Gastrocnemius medialis (tissue), 4 donors: ENCODE results near the gene GMCL1. TPM values are rescaled to one million over a fixed set of nuclear protein-coding genes. Genes with fewer than 3 reads are reported as not detected.
A peak's percentile ranks its signal among the peaks of the same experiment; 100 is the strongest.

ENCODE experiments used
- ATAC-seq, 2 donors: fragments of 150-250 bp; one replicate each; pipeline ENCODE4 v1.9.1; 2016
- DNase-seq, 2 donors: peaks; one replicate each; pipeline ENCODE4 v3.0.0-alpha.2; 2019
- H3K27ac ChIP-seq, 4 donors: fragments of 200-600 bp; sonication (generic); 1 replicate in 1 of 4; 2 replicates in 3 of 4; pipeline ENCODE4 v1.5.1; 2016 to 2018; ENCODE audit warnings: mild to moderate bottlenecking in 2 of 4, moderate library complexity in 1 of 4
- H3K27me3 ChIP-seq, 3 donors: fragments of 200-600 bp; sonication (generic) in 2 of 3; 1 replicate in 1 of 3; 2 replicates in 2 of 3; pipeline versions ENCODE4 v1.5.1 to v1.6.0; 2016 to 2019; ENCODE audit warnings: mild to moderate bottlenecking in 1 of 3, moderate library complexity in 1 of 3
- H3K36me3 ChIP-seq, 2 donors: fragments of 200-600 bp; sonication (generic) in 1 of 2; one replicate each; pipeline ENCODE4 v1.5.1; 2017 to 2018
- H3K4me1 ChIP-seq, 2 donors: fragments of 200-600 bp; sonication (generic) in 1 of 2; one replicate each; pipeline ENCODE4 v1.5.1; 2016 to 2017; ENCODE audit warnings: mild to moderate bottlenecking in 2 of 2
- H3K4me3 ChIP-seq, 4 donors: fragments of 200-600 bp; sonication (generic) in 3 of 4; 1 replicate in 1 of 4; 2 replicates in 3 of 4; pipeline ENCODE4 v1.5.1; 2016 to 2019; ENCODE audit warnings: mild to moderate bottlenecking in 2 of 4
- H3K9me3 ChIP-seq, 3 donors: fragments of 200-600 bp; sonication (generic) in 2 of 3; 1 replicate in 1 of 3; 2 replicates in 2 of 3; pipeline ENCODE4 v1.5.1; 2016 to 2019
- POLR2A ChIP-seq, 2 donors: fragments of 450-650 bp; IDR thresholded peaks; one replicate each; pipeline ENCODE4 v1.6.1; 2017; ENCODE audit warnings: antibody characterized with exemption in 2 of 2, mild to moderate bottlenecking in 2 of 2, moderate library complexity in 2 of 2
- in situ Hi-C, 4 donors: fragments of 200-750 bp; cut with MboI; loops; one replicate each; pipeline versions ENCODE4 v1.15.0 to v1.8.0; 2017; ENCODE audit warnings: low sequenced_read_pairs in 4 of 4
- intact Hi-C: fragments of 100-400 bp; cut with DNase I; formaldehyde crosslinking; loops from one replicate; pipeline ENCODE4 v1.15.1; 2023; ENCODE audit warnings: low total_unique reads
- total RNA-seq, 4 donors: library from RNA; depleted of rRNA; stranded (reverse); fragments of >200 nt; gene quantifications; one replicate each; pipeline versions ENCODE4 v1.1.0 to v1.2.3, GENCODE V29; 2016
- TF ChIP-seq, protein P1 (sequence below), 5 experiments: fragments of 450-650 bp in 3 of 5; fragments of 200-600 bp in 2 of 5; sonication (generic) in 2 of 5; IDR thresholded peaks in 4 of 5; conservative IDR thresholded peaks in 1 of 5; 1 replicate in 4 of 5; 2 replicates in 1 of 5; pipeline ENCODE4 v1.5.1; 2016 to 2019; ENCODE audit warnings: antibody characterized with exemption in 5 of 5, mild to moderate bottlenecking in 3 of 5, moderate library complexity in 3 of 5

GMCL1 gene
- total RNA-seq, 4 donors from 2014 or later = 2.0 to 3.3 (median 3.3) TPM

DNA sequence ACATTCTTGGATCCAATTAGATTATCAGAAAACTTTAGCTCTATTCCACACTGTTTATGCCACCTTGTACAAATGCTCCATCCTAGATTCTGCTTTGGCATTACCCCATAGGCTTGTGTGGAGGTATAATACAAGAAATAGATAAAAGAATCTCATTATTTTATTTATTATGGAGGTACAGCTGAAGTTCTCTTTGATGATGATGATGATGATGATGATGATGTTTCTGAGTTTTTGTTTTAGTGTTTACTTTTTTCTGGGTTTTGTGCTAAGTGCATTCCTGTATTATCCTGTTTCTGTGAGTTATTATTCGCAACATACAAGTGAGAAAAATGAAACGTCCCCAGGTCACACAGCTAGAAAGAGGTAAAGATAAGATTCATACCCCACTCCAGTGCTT lies 44.1 kb upstream of the GMCL1 start:
- peaks cover 0 to 23% of the 10 kb centered on the region in 2 donors for H3K36me3 ChIP-seq
- ATAC-seq (no peak), DNase-seq (no peak)
- TF ChIP-seq POLR2A (IDR thresholded peaks at IDR 0.05) = no peak
- TF ChIP-seq, protein P1, sequence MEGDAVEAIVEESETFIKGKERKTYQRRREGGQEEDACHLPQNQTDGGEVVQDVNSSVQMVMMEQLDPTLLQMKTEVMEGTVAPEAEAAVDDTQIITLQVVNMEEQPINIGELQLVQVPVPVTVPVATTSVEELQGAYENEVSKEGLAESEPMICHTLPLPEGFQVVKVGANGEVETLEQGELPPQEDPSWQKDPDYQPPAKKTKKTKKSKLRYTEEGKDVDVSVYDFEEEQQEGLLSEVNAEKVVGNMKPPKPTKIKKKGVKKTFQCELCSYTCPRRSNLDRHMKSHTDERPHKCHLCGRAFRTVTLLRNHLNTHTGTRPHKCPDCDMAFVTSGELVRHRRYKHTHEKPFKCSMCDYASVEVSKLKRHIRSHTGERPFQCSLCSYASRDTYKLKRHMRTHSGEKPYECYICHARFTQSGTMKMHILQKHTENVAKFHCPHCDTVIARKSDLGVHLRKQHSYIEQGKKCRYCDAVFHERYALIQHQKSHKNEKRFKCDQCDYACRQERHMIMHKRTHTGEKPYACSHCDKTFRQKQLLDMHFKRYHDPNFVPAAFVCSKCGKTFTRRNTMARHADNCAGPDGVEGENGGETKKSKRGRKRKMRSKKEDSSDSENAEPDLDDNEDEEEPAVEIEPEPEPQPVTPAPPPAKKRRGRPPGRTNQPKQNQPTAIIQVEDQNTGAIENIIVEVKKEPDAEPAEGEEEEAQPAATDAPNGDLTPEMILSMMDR (IDR thresholded peaks at IDR 0.05 in 4 of 5, conservative IDR thresholded peaks at IDR 0.05 in 1 of 5) = no peak
- H3K27me3 ChIP-seq = no peaks in the 10 kb centered on the region
- intact Hi-C loops (no loop called here), in situ Hi-C loops (no loop called here)
- H3K27ac ChIP-seq = no peak overlapping the region
- H3K9me3 ChIP-seq = no peaks in the 10 kb centered on the region
- peaks cover 22 to 29% of the 10 kb centered on the region in 2 donors for H3K4me1 ChIP-seq
- no peak overlapping the region for H3K4me3 ChIP-seq

DNA sequence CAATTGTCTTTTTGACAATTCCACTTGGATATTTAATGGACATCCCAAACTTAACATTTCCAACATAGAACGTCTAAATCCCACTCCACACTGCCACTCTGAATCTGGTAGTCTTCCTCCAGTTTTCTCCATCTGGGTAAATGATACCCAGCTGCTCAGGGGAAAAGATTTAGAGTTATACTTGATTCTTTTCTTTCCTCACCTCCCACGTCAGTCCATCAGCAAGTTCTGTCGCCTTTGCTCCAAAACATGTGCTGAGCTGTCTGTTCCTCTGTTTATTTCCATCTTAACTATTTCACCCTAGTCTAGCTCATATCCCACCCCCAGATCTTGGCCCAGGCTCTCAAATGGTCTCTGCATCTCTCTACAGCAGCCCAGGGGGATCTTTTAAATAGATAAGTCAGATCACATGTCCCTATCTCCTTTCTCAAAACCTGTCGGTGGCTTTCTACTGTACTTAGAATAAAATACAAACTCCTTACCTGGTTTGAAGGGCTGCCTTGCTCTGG lies 43.4 kb upstream of the GMCL1 start:
- H3K27me3 ChIP-seq = no peaks in the 10 kb centered on the region
- in situ Hi-C loops = no loop called here
- peaks cover 0 to 23% of the 10 kb centered on the region in 2 donors for H3K36me3 ChIP-seq
- ATAC-seq (no peak), DNase-seq (no peak)
- H3K27ac ChIP-seq = no peak overlapping the region
- no peak overlapping the region for H3K4me3 ChIP-seq
- H3K9me3 ChIP-seq = no peaks in the 10 kb centered on the region
- H3K4me1 ChIP-seq = peaks cover 25 to 27% of the 10 kb centered on the region in 2 donors
- TF ChIP-seq, protein P1 (IDR thresholded peaks at IDR 0.05 in 4 of 5, conservative IDR thresholded peaks at IDR 0.05 in 1 of 5) = no peak
- TF ChIP-seq POLR2A (IDR thresholded peaks at IDR 0.05) = no peak
- intact Hi-C loops = no loop called here

DNA sequence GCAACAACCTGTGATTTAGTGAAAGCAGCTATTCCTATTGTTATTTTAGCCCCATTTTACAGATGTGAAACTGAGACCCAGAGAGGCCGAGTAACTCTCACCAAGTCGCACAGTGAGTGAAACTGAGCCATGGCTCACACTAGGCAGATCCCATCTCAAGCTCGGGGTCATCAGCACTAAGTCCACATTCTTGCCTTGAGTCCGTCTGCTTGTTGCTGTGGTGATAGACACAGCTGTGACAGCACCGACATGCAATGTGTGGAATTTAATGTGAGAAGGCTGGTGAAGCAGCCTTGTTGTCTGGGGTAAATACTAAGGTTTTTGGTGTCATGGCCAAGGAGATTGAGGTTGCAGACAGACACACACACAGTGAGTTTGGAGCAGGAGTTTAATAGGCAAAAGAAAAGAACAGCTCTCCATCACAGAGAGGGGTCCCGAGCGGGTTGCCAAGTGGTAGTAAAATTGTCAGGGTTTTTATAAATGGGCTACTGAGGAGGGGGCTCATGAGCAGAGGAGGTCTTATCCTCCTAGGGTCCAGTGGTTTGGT lies 40.2 kb upstream of the GMCL1 start:
- Histone ChIP-seq H3K4me1 (peaks cover 11 to 12% of the 10 kb centered on the region in 2 donors), H3K9me3 (no peaks in the 10 kb centered on the region), H3K27ac (peak overlapping the region in 3 of 4 donors; percentile 48 to 61 (median 52)), H3K27me3 (no peaks in the 10 kb centered on the region), H3K4me3 (no peak overlapping the region), H3K36me3 (peaks cover 0 to 29% of the 10 kb centered on the region in 2 donors)
- TF ChIP-seq POLR2A (IDR thresholded peaks at IDR 0.05) = no peak
- TF ChIP-seq, protein P1 (IDR thresholded peaks at IDR 0.05 in 4 of 5, conservative IDR thresholded peaks at IDR 0.05 in 1 of 5) = no peak
- DNase-seq (no peak), ATAC-seq (peak; percentile 23 to 53)
- in situ Hi-C loops = no loop called here
- intact Hi-C loops = no loop called here

DNA sequence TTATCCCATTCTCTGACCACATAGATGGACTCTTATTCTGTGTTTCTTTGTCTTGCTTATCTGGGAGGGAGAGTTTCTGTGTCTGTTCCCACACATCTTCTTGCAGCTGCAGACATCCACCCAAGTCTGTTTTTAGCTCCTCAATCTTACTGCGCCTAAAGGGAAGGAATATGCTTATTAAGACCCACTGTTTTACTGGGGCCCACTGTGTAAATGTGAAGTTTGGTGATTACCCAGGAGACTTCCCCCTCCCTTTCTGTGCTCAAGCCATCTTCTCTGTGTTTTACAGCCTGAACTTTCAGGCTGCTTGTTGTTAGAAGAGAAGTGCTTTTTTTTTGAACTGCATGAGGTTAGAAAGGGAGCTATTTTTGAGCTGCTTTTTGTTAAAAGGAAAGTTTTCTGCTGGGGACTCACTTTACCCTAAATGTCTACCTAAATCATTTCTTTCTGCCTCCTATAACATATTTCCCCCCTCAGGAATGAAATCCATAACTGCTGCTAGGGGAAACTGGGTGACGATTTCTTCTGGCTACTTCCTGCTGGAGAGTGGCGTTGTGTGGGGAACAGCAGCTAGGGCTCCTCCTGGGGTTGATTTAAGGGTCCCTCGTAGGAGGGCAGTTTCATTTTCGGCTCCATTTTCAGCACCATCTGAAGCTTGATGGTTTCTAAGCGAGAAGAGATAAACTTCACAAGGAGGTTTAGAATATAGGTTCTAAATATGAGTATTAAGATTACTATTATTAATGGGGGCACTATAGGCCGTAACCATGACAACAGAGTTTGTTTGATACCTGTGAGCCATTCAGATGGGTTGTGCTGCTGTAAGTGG lies 39.5 kb upstream of the GMCL1 start:
- no peaks in the 10 kb centered on the region for H3K27me3 ChIP-seq
- peaks cover 11 to 12% of the 10 kb centered on the region in 2 donors for H3K4me1 ChIP-seq
- H3K4me3 ChIP-seq = no peak overlapping the region
- peak overlapping the region in 3 of 4 donors; percentile 48 to 61 (median 52) for H3K27ac ChIP-seq
- TF ChIP-seq, protein P1 (IDR thresholded peaks at IDR 0.05 in 4 of 5, conservative IDR thresholded peaks at IDR 0.05 in 1 of 5) = no peak
- no peak for TF ChIP-seq POLR2A (IDR thresholded peaks at IDR 0.05)
- ATAC-seq = no peak
- intact Hi-C loops = no loop called here
- H3K9me3 ChIP-seq = no peaks in the 10 kb centered on the region
- H3K36me3 ChIP-seq = peaks cover 0 to 29% of the 10 kb centered on the region in 2 donors
- DNase-seq = no peak
- in situ Hi-C loops = no loop called here
